Fibroblast of skin of left quadriceps (primary cell): Measurements from ENCODE around the gene PUS10.
"Not testable (repeated sequence)": the region's sequence is repeated elsewhere in the genome, so short reads cannot be mapped to it uniquely, and the experiment has no call there.

Source experiments
- DNase-seq, 2 experiments: peaks; one replicate each; pipeline ENCODE4 v3.0.0-alpha.2; 2013; ENCODE audit warnings: low read depth in 2 of 2

Gene PUS10, protein sequence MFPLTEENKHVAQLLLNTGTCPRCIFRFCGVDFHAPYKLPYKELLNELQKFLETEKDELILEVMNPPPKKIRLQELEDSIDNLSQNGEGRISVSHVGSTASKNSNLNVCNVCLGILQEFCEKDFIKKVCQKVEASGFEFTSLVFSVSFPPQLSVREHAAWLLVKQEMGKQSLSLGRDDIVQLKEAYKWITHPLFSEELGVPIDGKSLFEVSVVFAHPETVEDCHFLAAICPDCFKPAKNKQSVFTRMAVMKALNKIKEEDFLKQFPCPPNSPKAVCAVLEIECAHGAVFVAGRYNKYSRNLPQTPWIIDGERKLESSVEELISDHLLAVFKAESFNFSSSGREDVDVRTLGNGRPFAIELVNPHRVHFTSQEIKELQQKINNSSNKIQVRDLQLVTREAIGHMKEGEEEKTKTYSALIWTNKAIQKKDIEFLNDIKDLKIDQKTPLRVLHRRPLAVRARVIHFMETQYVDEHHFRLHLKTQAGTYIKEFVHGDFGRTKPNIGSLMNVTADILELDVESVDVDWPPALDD

DNA sequence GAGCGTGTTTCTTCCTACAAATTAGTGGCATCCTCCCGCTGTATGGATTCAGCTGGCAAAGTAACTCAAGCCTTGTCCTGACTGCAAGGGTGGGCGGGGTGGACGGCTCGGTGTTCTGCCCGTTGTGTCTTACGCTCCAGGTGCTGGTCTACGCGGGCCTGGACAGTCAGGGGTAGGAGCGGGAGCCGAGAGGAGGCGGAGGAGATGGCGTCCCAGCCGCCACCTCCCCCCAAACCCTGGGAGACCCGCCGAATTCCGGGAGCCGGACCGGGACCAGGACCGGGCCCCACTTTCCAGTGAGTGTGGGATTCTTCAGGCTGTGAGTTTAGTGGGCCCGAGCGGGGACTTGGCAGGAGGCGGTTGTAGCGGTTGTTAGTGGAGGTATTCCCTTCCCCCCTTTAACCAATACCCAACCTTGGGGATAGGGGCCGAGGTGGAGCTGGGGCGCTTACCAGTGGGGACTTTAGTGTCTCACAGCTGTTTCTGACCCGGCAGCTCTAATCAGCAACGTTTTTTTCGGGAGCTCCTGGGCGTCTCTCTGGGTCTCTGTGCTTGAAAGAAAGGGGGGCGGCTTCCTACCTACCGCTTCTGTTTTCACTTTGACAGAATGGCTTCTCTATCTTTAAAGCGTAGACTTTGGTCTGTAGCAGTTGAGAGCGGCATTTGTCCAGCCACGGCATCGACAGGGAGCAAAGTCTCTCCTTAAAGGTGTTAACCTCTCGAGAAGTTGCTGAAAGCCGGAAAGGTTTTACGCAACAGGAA lies at the start of gene PUS10, which contains the start of gene PEX13:
PUS10 (minus strand) TSS at position 700 of the 762 bp plus-strand sequence. CDS start 6,365 bp downstream, outside the sequence.
PEX13 (plus strand) TSS at position 165 of the 762 bp plus-strand sequence; CDS start at position 205, 40 bp downstream.
- peak; percentile 34 to 35 for DNase-seq

DNA sequence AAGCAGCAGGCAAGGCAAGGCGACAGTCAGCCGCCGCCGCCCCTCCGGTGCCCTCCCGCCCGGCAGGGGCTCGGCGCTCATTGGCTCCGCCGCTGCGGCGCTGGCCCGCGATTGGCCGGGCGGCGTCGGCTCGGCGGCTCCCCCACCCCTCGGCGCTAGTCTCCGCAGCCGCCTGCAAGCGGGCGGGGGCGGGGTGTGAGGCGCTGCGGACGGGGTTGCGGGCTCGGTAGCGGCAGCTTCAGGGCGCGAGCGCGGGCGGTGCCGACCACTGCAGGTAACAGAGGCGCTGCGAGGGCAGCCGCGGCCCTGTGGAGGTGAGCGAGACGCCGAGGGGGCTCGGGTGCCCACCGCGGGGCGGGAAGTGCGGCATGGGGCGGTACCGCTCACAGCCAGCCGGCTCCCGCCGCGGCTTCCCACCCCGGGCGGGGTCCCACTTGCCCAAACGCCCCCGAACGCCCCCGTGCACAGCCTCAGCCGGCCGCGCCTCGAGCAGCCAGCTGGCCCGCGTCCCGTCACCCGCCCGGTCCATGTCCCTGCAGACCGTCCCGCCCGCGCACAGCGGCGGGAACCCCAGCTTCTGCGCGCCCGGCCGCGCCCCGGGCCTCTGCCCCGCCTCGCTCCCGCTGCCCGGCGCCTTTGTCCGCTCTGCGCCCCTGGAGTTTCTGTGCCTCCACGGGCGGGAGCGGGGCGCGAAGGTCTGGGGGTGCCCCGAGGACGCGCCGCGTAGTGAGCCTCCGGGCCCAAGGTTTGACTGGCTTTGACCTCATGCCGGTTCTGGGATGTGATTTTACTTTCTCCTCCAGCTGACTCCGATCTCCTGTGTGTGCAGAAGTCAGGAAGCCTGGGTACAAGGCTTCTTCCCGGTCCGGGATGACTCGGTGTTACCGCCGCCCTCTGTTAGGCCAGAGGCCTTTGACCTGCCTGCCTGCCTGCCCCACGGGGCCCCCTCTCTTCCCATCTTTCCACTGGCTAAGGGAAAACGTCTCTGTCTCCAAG lies 48.0 kb upstream of the PUS10 start, which contains the start of gene SANBR:
SANBR (plus strand) TSS at position 158 of the 996 bp plus-strand sequence. CDS start 4,480 bp downstream, outside the sequence.
- peak; percentile 49 to 51 for DNase-seq

DNA sequence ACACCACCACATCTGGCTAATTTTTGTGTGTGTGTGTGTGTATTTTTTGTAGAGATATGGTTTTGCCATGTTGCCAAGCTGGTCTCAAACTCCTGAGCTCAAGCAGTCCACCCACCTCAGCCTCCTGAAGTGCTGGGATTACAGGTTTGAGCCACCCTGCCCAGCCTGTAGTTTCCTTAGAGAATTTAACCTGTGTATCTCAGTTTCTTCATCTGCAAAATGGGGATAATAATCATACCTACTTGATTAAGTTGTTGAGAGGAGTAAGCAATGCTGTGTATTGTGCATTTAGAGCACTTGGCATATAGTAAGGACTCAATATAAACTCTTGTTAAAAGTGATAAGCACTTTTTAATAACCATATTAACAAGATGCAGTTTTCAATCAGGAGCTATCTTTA lies 41.3 kb upstream of the PUS10 start:
- DNase-seq, result no peak

DNA sequence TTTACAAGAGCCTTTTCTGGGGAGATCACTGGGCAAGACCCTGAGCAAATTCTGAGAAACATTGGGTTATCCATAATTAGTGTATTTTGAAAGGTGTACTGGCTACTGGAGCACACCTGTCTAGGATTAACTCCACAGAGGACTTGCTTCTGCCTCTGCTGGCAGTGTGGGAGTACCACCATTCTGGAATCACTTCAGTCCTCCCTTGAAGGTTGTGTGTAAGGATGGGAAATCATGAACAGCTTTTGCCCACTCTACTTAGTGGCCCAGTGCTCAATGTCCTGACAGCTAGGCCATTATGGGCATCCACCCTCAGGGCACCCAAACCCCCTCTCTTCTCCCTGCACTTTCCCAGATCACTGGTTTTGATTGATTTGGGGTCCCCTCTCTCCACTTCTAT lies 39.5 kb upstream of the PUS10 start:
- DNase-seq, result no peak

DNA sequence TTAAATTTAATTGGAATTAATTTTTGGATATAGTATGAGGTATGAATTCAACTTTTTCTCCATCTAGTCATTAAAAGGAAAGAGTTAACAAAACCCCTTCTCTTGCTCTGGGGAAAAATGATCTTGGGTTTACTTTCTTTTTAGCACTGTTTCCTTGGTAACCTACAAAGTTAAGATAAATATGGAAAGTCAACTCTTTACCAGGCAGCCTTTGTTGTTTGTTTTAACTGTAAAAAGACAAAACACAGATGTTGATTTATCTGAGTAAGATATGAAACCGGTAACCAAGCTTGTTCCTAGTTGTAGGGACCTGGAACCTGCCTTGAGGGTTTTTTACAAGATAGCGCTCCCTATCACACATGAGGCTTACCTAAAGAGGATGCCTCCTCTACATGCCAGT lies 37.5 kb upstream of the PUS10 start:
- no peak for DNase-seq

DNA sequence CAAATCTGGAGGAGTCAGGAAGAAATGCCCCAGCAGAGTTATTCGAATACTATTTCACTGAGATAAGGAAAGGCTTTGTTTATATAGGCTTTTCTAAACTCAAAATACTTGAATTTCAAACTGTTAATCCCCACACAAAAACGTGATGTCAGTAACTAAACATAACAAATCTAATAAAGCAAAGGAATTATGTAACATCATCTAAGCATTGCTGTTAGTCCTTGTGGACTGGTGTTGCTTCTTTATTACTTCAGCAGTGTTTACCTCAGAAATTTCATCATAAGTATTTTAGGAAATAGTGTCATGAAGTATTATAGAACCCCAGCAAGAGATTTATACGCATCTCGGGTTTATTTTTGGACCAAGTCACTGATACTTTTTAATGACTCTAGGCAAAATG lies 27.9 kb upstream of the PUS10 start:
- no peak for DNase-seq

DNA sequence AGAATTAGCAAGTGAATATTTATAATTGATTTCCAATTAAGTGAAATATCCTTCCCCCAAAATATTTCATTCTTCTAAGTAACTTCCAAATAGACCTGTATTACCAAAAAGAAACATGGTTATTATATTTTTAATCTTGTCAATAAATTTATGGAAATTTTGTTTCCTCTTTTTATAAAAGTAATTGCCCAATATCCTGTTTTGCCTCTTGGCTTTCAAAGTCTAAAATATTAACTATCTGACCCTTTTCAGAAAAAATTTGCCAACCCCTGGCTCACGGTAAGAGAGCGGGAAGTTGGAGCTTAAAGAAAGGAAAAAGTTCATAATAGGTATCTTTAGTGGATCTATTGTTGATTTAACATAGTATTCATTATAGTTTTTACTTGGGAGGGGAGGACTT lies 27.2 kb upstream of the PUS10 start:
- DNase-seq, result no peak

DNA sequence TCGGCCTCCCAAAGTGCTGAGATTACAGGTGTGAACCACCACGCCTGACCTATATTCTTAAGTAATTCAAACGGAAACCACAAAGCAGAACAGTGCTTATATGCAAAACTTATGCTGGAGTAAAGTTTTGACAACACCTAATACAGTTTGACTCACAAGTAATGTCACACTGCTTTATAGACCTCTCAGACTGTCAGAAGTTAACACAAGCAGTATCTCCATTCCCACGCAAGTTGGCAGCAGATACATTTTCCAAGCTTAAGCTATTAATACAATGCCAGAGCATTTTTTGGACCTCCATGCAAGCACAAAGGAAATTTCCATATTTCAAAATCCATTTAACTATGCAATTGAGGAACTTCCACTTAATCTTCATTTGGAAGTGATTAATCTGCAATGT lies 26.6 kb upstream of the PUS10 start:
- DNase-seq, result no peak

DNA sequence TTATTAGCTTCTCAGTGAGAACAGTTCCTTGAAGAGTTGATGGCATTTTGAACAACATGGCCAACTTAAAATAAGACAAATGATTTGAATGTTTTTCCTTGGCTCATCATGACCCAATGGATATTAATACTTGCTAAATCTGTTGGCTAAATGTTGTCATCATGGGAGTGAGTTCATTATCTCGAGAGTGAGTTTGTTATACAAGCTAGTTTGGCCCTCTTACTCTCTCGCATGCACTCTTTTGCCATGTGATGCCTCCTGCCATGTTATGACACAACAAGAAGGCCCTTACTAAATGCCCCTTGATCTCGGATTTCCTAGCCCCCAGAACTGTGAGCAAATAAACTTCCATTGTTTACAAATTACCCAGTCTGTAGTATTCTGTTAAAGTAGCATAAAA lies 24.8 kb upstream of the PUS10 start:
- no peak for DNase-seq

DNA sequence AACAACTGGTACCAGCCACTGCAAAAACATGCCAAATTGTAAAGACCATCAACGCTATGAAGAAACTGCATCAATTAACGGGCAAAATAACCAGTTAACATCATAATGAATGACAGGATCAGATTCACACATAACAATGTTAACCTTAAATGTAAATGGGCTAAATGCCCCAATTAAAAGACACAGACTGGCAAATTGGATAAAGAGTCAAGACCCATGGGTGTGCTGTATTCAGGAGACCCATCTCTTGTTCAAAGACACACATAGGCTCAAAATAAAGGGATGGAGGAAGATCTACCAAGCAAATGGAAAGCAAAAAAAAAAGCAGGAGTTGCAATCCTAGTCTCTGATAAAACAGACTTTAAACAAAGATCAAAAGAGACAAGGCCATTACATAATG lies 18.6 kb upstream of the PUS10 start:
- DNase-seq, result not testable (repeated sequence)

DNA sequence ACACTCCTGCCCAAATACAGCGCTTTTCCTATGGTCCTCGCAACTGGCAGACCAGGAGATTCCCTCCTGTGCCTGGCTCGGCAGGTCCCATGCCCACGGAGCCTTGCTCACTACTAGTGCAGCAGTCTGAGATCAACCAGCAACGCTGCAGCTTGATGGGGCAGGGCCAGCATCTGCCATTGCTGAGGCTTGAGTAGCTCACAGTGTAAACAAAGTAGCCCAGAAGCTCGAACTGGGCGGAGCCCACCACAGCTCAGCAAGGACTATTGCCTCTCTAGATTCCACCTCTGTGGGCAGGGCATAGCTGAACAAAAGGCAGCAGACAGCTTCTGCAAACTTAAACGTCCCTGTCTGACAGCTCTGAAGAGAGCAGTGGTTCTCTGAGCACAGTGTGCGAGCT lies 16.5 kb upstream of the PUS10 start:
- not testable (repeated sequence) for DNase-seq

DNA sequence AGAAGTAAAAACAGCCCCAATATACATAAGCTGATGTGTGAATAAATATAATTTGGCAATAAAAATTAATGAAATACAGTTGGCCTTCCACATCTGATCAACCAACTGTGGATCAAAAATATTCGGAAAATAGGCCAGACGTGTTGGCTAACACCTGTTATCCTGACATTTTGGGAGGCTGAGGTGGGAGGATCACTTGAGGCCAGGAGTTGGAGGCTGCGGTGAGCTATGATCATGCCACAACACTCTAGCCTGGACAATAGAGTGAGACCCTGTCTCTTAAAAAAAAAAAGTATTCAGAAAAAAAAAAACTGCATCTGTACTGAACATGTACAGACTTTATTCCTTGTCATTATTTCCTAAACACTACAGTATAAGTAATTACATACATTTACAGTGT lies 11.5 kb upstream of the PUS10 start:
- DNase-seq, result no peak

DNA sequence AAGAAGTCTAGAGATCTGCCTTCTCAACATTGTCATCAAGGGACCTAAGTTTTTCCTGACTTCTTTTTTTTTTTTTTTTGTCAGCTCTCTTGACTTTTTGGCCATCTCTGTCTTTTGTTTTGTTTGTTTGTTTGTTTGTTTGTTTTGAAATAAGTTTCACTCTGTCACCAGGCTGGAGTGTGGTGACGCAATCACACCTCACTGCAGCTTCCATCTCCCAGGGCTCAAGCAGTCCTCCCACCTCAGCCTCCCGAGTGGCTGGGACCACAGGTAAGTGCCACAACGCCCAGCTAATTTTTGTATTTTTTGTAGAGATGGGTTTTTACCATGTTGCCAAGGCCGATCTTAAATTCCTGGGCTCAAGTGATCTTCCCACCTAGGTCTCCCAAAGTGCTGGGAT lies 5.6 kb upstream of the PUS10 start:
- no peak for DNase-seq

DNA sequence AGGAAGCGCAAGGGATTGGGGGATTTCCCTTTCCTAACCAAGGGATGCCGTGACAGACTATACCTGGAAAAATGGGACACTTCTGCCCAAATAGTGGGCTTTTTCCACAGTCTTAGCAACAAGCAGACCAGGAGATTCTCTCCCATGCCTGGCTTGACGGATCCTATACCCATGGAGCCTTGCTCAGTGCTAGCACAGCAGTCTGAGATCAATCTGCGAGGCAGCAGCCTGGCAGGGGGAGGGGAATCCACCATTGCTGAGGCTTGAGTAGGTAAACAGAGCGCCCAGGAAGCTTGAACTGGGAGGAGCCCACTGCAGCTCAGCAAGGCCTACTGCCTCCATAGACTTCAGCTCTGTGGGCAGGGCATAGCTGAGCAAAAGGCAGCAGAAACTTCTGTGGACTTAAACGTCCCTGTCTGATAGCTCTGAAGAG lies 3.2 kb upstream of the PUS10 start:
- no peak for DNase-seq

DNA sequence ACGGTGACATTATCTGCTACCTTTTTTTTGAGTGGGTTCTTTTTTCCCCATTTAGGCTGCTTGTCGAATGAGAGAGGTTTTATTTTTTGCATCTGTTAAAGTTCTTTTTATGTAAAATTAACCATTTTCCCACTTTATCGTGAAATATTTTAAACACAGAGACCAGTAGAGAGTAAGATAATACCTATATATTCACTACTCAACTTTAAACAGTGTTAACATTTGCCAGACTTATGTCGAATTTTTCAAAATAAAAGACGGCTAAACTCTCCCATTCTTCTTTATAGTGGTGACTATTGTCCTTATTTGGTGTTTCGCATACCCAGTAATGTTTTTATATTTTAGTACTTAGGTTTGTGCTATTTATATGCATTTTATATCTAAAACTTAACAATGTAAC lies 743 bp upstream of the PUS10 start:
- DNase-seq, result no peak

DNA sequence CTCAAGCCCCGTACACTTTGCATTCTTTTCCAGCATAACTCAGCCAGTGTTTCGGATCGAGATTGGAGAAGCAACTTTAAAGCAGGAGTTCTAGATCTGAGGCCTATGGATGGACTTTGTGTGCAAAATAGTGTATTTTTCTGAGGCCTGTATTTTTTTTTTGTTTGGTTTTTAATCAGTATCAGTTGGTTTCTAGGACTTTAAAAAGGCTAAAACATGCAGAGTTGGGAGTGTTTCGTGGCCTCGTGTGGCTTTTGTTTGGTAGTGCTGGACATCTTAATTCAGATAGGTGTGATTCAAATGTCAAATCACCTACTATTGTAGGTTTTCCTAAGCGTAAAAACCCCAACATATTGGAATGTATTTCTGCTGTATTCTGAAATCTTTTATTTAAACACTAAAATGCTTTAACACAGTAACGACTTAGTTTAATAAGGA lies 282 bp upstream of the PUS10 start:
- DNase-seq, result peak in 1 of 2 experiments; percentile 9

DNA sequence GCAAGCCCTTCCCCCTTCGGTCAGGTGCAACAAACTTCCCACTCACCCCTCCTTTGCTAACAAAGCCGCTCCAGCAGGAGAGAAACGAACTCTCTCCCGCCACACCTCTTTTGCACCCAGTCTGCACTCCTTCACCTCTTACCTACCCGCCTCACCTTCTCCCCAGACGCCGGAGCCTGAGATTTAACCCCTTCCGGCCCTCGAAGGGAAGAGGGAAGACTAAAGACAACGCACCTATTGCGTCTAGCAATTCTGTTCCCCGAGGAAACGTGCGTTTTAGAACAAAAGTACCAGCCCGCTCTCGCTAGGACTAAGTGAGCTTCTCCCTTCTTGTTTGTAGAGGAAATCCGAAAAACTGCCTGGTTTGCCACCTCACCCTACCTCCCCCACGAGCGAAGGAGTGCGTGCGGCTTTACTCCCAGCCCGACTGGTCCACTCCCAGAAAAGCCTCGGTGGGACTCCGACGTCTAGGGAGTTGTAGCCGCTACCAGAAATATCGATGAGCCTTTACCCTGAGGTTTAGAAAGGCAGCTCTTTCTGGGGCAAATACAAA lies 976 bp downstream of the PUS10 start:
- DNase-seq, result peak; percentile 37 to 45

DNA sequence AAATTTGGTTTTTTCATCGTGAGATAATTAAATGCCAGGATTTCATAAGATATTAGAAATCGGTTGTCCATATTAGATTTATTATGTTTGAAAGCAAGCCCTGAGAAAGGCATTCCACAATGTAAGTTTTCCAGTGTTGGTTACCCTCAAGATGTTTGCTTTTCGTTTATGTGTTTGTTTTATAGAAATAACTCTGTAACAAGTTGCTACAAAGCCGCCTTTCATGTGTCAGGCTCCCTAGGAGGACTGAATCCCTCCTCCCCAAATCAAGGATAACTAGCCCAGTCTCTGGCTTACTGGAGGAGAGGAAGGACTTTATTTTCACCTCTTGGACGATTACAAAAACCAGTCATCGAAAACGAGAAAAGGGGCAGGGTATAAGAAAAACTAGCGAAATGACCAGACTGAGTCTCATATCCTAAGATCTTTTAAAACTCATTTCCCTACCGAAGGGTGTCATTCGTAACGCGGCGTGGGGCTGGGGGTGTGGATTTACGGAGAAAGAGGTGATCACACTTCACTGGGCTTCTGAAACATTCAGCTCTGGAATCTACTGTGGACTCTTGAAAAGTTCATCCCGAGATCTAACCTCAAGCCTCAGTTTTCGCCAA lies 1.6 kb downstream of the PUS10 start:
- DNase-seq, result no peak

DNA sequence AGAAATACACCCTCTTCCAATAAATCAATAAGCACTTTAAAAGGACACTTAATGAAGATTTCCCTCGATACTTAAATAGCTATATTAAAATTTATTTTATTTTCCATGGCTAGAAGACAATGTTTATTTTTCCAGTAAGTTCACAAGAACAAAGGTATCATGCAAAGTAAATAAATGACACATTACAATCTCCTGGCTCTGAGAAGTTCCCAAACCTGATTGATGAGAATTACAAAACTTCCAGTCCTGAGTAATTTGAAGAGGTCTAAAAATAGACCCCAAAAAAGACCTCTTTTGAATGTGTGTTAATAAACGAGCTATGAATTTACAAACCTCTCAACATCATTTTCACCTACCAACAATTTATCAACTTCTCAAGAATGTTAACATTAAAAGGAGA lies 2.1 kb downstream of the PUS10 start:
- no peak for DNase-seq

DNA sequence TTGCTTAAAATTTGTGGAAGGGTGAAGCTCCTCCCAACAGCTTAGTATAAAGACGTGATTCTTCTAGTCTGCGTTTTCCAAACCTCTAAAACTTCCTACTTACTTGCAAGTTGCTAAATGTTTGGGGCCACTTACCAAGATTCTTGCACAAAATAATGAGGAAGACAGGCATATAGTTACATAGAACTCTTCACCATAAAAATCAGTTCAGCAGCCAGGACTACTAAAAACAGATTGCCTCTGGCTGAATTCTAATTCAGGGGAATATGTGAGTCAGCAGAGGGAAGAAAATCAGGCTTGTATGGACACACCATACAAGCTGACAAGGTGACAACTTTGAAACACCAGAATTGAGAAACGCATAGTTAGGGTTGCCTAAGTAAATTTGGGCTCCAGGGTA lies 3.3 kb downstream of the PUS10 start:
- DNase-seq, result no peak
